ENCODE data around the gene TNFAIP8.
A peak's percentile ranks its signal among the peaks of the same experiment; 100 is the strongest.

GRCh38 chr5:119340597-119341218 lies 15.1 kb upstream of the TNFAIP8 start:
- peak; percentile 9 for TF ChIP-seq CTCF (IDR thresholded peaks at IDR 0.05; ENCODE audit: low read depth, low read length, poor library complexity, severe bottlenecking)
- no peak for TF ChIP-seq EZH2phosphoT487 (IDR thresholded peaks at IDR 0.05; ENCODE audit: borderline replicate concordance, low read length)

Measured in DOHH2 (cell line).